Left cardiac atrium (tissue), 4 donors: ENCODE results near the gene CUX1. TPM values are rescaled to one million over a fixed set of nuclear protein-coding genes. Genes with fewer than 3 reads are reported as not detected.
A peak's percentile ranks its signal among the peaks of the same experiment; 100 is the strongest.

Experiments
- ATAC-seq, 2 donors: fragments of 200-7000 bp; cut with Tn5 transposase; one replicate each; pipeline ENCODE4 v1.9.1; 2020; ENCODE audit warnings: mild to moderate bottlenecking in 2 of 2, moderate library complexity in 2 of 2
- DNase-seq: peaks from one replicate; pipeline ENCODE4 v3.0.0-alpha.2; 2020
- intact Hi-C, 2 donors: fragments of 100-400 bp; cut with DNase I; formaldehyde crosslinking; loops; one replicate each; pipeline versions ENCODE4 v1.14.1 to v1.15.1; 2022 to 2023
- total RNA-seq, 2 donors: library from RNA; stranded (reverse); fragmentation: NEBNext Ultra II Directional; extraction: Animal tissue kit (Norgen Biotek cat#: 25700); gene quantifications; one replicate each; pipeline ENCODE4 v1.2.1, GENCODE V29; 2021
- donor health status: DM: no; HTN: yes; CAD: no.
- donor health status: DM: no; HTN: yes; CAD: no; lungs with severe emphysema.
- donor health status: DM: yes; HTN: yes; CAD: no.
- donor health status: Dilated cardiomyopathy.

CUX1 gene
- total RNA-seq, 2 donors from 2014 or later, result 81.6 to 108 TPM

DNA sequence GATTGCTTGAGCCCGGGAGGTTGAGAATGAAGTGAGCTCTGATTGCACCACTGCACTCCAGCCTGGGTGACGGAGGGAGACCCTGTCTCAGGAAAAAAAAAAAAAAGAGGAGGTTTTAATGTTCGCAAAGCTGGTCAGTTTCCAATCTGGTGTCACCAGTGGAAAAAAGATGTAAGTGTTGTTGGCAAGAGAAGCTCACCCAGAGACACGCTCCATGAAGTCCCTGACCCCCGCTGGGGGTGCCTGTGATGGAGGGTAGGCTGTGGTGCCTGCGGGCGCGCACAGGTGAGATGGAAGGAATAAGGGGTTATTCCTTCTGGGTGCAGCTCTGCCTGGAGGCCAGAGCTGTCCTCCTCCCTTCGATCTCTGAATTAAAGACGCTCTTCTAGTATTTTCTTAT lies 122.7 kb downstream of the CUX1 start:
- DNase-seq (no peak), ATAC-seq (no peak)
- intact Hi-C loops, result no loop called here

DNA sequence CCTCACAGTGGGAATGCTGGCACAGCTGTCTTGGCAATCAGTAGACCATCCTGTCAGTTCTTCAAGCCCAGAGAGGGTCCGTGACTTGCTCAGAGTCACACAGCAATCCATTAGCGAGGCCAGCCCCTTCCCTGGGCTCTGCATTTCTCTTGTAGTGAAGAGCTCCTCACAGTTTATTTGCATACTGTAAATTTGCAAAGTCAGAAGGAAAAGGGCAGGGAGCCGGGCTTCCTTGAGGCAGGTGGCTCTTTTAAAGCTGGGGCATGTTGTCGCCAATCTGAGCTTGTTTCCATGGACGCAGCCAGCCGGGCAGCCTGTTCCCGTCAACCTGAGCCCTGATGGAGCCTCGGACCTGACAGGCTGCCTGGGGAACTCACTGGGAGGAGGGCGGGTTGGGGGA lies 123.4 kb downstream of the CUX1 start:
- no peak for DNase-seq
- ATAC-seq, result no peak
- intact Hi-C loops, result no loop called here

- DNase-seq (peak; percentile 50), ATAC-seq (peak; percentile 14 to 90)
- intact Hi-C loops, result no loop called here
These were observed 124.3 kb downstream of the CUX1 start for GRCh38 chr7:101941481-101942383.

DNA sequence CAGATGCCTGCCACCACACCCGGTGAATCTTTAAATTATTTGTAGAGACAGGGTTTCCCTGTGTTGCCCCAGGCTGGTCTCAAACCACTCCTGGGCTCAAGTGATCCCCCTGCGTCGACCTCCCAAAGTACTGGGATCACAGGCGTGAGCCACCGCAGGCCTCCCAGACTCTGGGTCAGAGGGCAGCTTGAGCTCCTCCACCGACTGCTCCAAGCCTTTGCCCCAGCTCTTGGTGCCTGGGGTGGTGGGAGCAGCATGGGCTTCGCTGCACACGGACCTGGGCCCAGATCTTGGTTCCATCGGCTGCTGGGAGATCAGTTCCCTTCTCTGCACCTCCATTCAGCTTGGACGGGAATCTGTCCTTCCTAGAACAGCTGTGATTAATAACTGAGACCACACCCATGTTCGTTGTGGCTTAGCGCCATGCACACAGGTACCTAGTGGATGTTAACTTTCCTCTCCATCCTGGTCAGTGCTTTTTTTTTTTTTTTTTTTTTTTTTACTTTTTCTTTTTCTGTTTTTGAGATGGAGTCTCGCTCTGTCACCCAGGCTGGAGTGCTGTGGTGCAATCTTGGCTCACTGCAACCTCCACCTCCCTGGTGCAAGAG lies 125.3 kb downstream of the CUX1 start:
- peak in 1 of 2 donors; percentile 53 for ATAC-seq
- intact Hi-C loops, result no loop called here
- DNase-seq, result no peak

- intact Hi-C loops, result no loop called here
- DNase-seq (no peak), ATAC-seq (no peak)
These were observed 125.9 kb downstream of the CUX1 start for GRCh38 chr7:101943306-101943705.

- intact Hi-C loops, result no loop called here
- DNase-seq, result no peak
- ATAC-seq, result no peak
These were observed 126.6 kb downstream of the CUX1 start for GRCh38 chr7:101943889-101944600.

DNA sequence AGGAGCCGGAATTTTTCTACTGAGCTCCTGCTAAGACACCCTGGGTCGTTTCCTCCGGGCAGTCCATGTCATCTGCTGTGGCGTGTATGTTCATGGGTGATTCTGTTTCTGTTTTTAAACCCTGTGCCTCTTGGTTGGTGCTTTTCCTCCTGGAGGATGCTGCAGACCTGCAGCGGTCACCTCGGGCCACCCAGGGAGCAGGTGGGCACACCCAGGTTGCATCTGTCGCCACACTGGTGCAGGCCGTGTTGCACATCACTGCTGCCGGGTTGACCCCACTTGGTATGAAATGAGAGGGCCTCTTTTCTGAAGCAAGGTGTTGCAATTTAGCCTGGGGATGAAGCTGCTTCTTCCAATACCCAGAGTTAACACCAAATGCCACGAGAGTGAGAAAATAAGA lies 127.2 kb downstream of the CUX1 start:
- ATAC-seq (no peak), DNase-seq (no peak)
- intact Hi-C loops, result no loop called here

DNA sequence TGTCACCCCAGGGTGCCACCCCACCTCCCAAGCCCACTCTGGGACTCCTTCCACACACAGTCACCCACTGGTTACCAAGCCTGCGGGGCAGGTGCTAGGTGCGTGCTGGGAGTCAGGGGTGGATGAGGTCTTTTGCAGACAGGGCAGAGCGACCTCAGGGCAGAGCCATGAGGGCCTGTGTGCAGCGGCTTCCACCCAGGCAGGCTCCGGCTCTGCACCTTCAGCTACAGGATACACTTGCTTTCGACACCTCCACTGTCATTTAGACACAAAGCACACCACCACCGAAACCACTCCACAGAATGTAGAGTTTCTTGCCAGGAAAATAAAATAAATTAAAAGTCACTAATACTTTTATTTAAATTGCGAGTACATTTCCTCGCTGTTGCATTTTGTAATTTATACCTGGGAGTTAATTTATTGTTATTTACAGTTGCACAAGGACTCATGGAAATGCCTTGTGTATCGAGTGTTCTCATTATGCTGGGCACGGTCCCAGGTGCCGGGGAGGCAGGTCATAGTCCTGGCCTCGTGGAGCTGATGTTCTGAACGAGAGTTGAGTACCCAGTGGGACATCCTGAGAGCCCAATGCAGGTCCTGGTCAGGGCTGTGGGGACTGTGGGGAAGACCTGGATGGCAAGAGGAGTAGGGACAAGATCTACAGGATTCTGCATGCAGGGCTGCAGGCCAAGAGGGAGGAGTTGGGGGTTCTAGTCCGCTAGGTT lies 127.8 kb downstream of the CUX1 start:
- intact Hi-C loops, result no loop called here
- DNase-seq (no peak), ATAC-seq (peak in 1 of 2 donors; percentile 23)

- intact Hi-C loops, result no loop called here
- DNase-seq (peak; percentile 85), ATAC-seq (peak; percentile 73 to 75)
These were observed 130.5 kb downstream of the CUX1 start for GRCh38 chr7:101947899-101948298.

DNA sequence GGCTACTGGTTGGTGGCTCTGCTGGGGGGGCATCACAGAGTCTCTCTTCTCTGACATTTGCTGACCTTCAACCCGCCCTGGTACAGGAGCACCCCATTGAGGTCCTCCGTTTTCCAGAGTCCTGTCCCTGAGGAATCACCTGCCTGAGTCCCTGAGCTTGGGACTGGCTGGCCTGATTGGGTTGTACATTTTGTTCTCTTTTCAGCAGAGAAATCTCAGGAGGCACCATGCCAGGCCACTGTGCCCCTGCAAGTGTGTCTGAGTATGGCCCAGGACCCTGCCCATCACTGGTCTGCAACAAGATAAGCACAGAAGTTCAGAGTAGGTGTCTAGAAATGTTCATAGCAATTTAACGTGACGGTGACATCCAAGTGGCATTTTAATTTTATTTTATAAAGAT lies 131.2 kb downstream of the CUX1 start:
- peak in 1 of 2 donors; percentile 4 for ATAC-seq
- DNase-seq, result no peak
- intact Hi-C loops, result no loop called here

DNA sequence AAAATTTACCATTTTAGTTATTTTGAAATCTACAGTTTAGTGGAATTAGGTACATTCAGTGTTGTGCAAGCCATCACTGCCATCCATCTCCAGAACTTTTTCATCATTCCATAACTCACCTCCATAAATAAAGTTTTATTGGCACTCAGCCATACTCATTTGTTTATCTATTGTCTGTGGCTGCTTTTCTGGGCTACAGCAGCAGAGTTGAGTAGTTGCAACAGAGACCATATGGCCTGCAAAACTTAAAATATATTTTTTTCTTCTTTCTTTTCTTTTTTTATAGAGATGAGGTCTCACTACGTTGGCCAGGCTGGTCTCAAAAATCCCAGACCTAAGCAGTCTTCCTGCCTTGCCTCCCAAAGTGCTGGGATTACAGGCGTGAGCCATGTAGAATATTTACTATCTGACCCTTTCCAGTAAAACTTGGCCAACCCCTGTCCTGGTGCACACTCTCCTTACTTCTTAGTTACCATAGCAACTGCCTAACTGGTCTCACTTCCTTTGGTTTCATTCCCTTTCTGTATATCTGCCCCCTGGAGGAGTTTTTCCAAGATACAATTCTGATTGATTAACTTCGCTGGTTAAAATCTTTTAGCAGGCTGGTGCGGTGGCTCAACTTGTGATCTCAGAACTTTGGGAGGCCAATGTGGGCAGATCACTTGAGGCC lies 133.2 kb downstream of the CUX1 start:
- no peak for DNase-seq
- ATAC-seq, result no peak
- intact Hi-C loops, result no loop called here

DNA sequence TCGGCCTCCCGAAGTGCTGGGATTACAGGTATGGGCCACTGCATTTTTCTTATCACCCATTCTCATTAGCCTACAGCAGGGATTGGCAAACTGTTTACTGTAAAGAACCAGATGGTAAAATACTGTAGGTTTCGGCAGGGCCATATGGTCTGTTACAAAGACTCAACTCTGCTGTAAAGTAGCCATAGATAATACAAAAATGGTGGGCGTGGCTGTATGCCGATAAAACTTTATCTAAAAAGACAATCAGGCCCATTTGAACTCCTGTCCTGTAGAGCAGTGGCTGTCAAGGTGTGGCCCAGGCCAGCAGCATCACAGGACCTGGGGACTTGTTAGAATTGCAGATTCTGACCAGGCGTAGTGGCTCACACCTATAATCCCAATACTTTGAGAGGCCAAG lies 134.3 kb downstream of the CUX1 start:
- DNase-seq (no peak), ATAC-seq (no peak)
- intact Hi-C loops, result no loop called here

- DNase-seq (no peak), ATAC-seq (peak in 1 of 2 donors; percentile 16)
- intact Hi-C loops, result no loop called here
These were observed 135.2 kb downstream of the CUX1 start for GRCh38 chr7:101952355-101953247.

DNA sequence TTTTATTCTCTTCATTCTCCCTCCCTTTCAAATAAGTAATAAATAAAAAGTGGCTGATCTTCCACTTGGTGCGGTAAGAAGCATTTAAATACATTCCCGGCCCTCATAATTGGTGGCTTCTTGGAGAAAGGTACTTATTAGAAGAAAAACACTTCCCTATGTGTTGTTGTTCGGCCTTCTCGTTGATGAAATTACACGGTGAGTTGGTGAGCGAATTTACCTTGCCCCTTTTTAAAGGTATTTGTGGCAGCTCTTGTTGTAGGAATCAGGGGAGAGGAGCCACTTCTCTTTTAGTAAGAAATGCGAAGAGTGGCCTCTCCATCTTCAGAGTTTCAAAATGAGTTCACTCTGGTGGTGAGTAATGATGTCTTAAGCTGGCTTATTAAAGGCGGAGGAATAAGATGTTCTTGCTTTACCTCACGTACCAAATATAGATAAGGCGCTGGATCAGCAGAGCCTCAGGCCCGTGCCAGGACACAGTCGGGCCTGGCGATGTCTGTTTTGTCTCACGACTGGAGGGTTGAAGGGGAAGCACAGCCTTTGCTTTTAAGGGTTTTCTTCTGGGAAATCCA lies 135.9 kb downstream of the CUX1 start:
- ATAC-seq, result peak; percentile 44 to 86
- intact Hi-C loops, result no loop called here
- DNase-seq, result peak; percentile 48

DNA sequence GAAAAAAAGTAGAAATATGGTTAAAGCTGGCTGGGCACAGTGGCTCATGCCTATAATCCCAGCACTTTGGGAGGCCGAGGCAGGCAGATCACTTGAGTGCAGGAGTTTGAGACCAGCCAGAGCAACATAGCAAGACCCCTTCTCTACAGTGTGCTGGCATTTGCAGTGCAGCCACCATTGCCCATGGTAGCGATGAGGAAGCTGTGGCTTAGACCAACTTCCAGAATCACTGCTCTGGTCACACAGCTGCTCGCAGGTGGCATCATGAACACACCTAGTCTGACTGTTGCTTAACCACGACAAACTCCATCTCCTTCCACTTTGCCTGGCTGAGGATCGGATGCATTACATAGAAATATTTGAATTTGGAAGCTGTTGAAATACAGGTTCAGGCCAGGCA lies 137.1 kb downstream of the CUX1 start:
- ATAC-seq, result no peak
- intact Hi-C loops, result no loop called here
- no peak for DNase-seq

- intact Hi-C loops, result no loop called here
- no peak for DNase-seq
- peak; percentile 59 to 63 for ATAC-seq
These were observed 138.7 kb downstream of the CUX1 start for GRCh38 chr7:101956130-101956529.

GRCh38 chr7:101957744-101958525 lies 140.5 kb downstream of the CUX1 start:
- ATAC-seq (no peak), DNase-seq (peak; percentile 15)
- intact Hi-C loops, result no loop called here
